ENCODE measurements around the gene F5. TPM values are rescaled to one million over a fixed set of nuclear protein-coding genes. Genes with fewer than 3 reads are reported as not detected.

Gene F5
- total RNA-seq, 1 experiment from 2014 or later = 0.37 TPM

DNA sequence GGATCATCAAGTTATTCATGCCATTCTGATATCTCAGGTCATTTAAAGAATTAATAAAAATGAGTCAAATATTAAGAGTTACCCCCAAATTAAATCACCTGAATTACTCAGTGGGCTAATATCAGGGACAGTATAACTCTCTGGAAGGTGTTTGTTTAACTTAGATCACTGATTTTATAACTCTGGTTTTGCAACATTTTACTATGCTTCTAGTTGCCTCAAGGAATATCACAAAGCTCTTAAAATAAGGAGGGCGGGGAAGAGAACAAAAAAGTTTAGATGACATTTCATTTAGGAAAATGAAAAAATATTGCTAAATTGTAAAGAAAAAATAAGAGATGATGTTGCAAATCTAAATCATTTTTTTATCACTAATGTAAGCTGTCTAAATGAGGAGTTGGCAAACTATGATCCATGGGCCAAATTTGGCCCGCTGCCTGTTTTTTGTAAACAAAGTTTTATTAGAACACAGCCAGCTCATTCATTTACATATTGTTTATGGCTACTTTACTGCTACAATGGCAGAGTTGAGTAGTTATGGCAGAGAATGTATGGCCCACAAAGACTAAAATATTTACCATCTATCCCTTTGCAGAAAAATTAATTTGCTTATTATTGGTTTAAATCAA lies 68.6 kb downstream of the F5 start:
- ChIA-PET CTCF (interaction anchor here (1.0 kb wide), 1 partner anchor 914 kb away, joined by 3 read pairs; no protein-coding TSS in a partner anchor), POLR2A (no interaction called here), RAD21 (ENCODE audit: low non-redundant PET in 1 of 2, low total read pairs in 2 of 2, uncharacterized antibody in 2 of 2, unreplicated experiment in 2 of 2) (no interaction called here)
- Histone ChIP-seq H3K27ac (ENCODE audit: low read depth, low read length) (no peak overlapping the region), H3K79me2 (ENCODE audit: insufficient read depth, low read length) (no peaks in the 10 kb centered on the region), H3K9ac (ENCODE audit: low read length) (no peak overlapping the region), H3K4me2 (ENCODE audit: low read length) (no peak overlapping the region), H3K27me3 (ENCODE audit: insufficient read depth, low read length) (no peaks in the 10 kb centered on the region), H3K4me3 (replicated peaks in 1 of 2; ENCODE audit: low read depth in 1 of 2, low read length in 2 of 2) (no peak overlapping the region), H3K9me2 (ENCODE audit: insufficient read depth) (0 out of 2 replicates have a peak, but pooled peaks cover 2% of the 10 kb centered on the region), H3K9me3 (ENCODE audit: control insufficient read depth in 1 of 2, insufficient read depth in 1 of 2, low read depth in 1 of 2, low read length in 2 of 2) (no peaks in the 10 kb centered on the region), H3K4me1 (ENCODE audit: control insufficient read depth in 1 of 2, insufficient read depth in 2 of 2, low read length in 2 of 2) (no peaks in the 10 kb centered on the region), H3K36me3 (ENCODE audit: control insufficient read depth in 1 of 2, insufficient read depth in 2 of 2, low read length in 2 of 2) (no peaks in the 10 kb centered on the region), H4K20me1 (ENCODE audit: insufficient read depth) (no peaks in the 10 kb centered on the region), H2AFZ (ENCODE audit: low read depth, low read length, poor library complexity, severe bottlenecking) (peak overlapping the region; percentile 28)
- ATAC-seq (no peak), DNase-seq (ENCODE audit: low read depth, low spot score) (no peak)
- intact Hi-C loops (cut with micrococcal nuclease) = no loop called here
- no peak for TF ChIP-seq POLR2A (IDR thresholded peaks at IDR 0.05; ENCODE audit: borderline replicate concordance, extremely low read depth, insufficient read depth, insufficient read length)
- TF ChIP-seq, protein P1, sequence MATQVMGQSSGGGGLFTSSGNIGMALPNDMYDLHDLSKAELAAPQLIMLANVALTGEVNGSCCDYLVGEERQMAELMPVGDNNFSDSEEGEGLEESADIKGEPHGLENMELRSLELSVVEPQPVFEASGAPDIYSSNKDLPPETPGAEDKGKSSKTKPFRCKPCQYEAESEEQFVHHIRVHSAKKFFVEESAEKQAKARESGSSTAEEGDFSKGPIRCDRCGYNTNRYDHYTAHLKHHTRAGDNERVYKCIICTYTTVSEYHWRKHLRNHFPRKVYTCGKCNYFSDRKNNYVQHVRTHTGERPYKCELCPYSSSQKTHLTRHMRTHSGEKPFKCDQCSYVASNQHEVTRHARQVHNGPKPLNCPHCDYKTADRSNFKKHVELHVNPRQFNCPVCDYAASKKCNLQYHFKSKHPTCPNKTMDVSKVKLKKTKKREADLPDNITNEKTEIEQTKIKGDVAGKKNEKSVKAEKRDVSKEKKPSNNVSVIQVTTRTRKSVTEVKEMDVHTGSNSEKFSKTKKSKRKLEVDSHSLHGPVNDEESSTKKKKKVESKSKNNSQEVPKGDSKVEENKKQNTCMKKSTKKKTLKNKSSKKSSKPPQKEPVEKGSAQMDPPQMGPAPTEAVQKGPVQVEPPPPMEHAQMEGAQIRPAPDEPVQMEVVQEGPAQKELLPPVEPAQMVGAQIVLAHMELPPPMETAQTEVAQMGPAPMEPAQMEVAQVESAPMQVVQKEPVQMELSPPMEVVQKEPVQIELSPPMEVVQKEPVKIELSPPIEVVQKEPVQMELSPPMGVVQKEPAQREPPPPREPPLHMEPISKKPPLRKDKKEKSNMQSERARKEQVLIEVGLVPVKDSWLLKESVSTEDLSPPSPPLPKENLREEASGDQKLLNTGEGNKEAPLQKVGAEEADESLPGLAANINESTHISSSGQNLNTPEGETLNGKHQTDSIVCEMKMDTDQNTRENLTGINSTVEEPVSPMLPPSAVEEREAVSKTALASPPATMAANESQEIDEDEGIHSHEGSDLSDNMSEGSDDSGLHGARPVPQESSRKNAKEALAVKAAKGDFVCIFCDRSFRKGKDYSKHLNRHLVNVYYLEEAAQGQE (IDR thresholded peaks at IDR 0.05; ENCODE audit: low read depth) = no peak
- no peak for TF ChIP-seq ELF1 (IDR thresholded peaks at IDR 0.05; ENCODE audit: borderline replicate concordance, low read depth)
- no peak for TF ChIP-seq JUND (IDR thresholded peaks at IDR 0.05)
- TF ChIP-seq EGR1 (IDR thresholded peaks at IDR 0.05; ENCODE audit: low read depth) = no peak
- TF ChIP-seq EZH2phosphoT487 (IDR thresholded peaks at IDR 0.05; ENCODE audit: borderline replicate concordance) = no peak
- TF ChIP-seq, protein P2, sequence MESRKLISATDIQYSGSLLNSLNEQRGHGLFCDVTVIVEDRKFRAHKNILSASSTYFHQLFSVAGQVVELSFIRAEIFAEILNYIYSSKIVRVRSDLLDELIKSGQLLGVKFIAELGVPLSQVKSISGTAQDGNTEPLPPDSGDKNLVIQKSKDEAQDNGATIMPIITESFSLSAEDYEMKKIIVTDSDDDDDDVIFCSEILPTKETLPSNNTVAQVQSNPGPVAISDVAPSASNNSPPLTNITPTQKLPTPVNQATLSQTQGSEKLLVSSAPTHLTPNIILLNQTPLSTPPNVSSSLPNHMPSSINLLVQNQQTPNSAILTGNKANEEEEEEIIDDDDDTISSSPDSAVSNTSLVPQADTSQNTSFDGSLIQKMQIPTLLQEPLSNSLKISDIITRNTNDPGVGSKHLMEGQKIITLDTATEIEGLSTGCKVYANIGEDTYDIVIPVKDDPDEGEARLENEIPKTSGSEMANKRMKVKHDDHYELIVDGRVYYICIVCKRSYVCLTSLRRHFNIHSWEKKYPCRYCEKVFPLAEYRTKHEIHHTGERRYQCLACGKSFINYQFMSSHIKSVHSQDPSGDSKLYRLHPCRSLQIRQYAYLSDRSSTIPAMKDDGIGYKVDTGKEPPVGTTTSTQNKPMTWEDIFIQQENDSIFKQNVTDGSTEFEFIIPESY (IDR thresholded peaks at IDR 0.05; ENCODE audit: extremely low read depth, insufficient replicate concordance, low read length) = no peak
- no peak for TF ChIP-seq ZFX (IDR thresholded peaks at IDR 0.05)
- TF ChIP-seq EZH2 (IDR thresholded peaks at IDR 0.05) = no peak
- no peak for TF ChIP-seq CEBPB (IDR thresholded peaks at IDR 0.05; ENCODE audit: low read depth)
- no peak for TF ChIP-seq RAD21 (IDR thresholded peaks at IDR 0.05; ENCODE audit: low read depth)
- TF ChIP-seq SIN3A (IDR thresholded peaks at IDR 0.05; ENCODE audit: low read depth) = no peak
- BruUV-seq (replicated peaks) = no TSS peak
